IPS-18a (cell line): ENCODE results near the gene MKS1.
A peak's percentile ranks its signal among the peaks of the same experiment; 100 is the strongest.

Experiments used
- H3K27ac ChIP-seq: one replicate; pipeline ENCODE4 v1.5.1; 2013; ENCODE audit warnings: low read length
- H3K27me3 ChIP-seq: one replicate; pipeline ENCODE4 v1.6.1; 2013; ENCODE audit warnings: mild to moderate bottlenecking, low read length; ENCODE audit not compliant: control insufficient read depth, insufficient read depth
- H3K36me3 ChIP-seq: one replicate; pipeline ENCODE4 v1.6.1; 2013; ENCODE audit warnings: low read depth, low read length; ENCODE audit not compliant: control insufficient read depth
- H3K4me1 ChIP-seq: one replicate; pipeline ENCODE4 v1.6.1; 2013; ENCODE audit warnings: low read depth, low read length; ENCODE audit not compliant: control insufficient read depth
- H3K4me3 ChIP-seq: one replicate; pipeline ENCODE4 v1.5.1; 2013; ENCODE audit warnings: low read length
- H3K9ac ChIP-seq: one replicate; pipeline ENCODE4 v1.6.1; 2013; ENCODE audit warnings: mild to moderate bottlenecking, low read length, moderate library complexity
- H3K9me3 ChIP-seq: one replicate; pipeline ENCODE4 v1.6.1; 2013; ENCODE audit warnings: low read depth, low read length; ENCODE audit not compliant: control insufficient read depth

The MKS1 gene

GRCh38 chr17:58224315-58224714, 5.3 kb upstream of the MKS1 start:
- no peak overlapping the region for H3K9ac ChIP-seq
- H3K4me1 ChIP-seq, result peaks cover 9% of the 10 kb centered on the region
- no peak overlapping the region for H3K4me3 ChIP-seq
- H3K36me3 ChIP-seq, result no peaks in the 10 kb centered on the region
- H3K27me3 ChIP-seq, result peaks cover 19% of the 10 kb centered on the region
- no peaks in the 10 kb centered on the region for H3K9me3 ChIP-seq
- H3K27ac ChIP-seq, result no peak overlapping the region

- Histone ChIP-seq H3K27ac (no peak overlapping the region), H3K4me1 (peaks cover 6% of the 10 kb centered on the region), H3K27me3 (peaks cover 11% of the 10 kb centered on the region), H3K9me3 (no peaks in the 10 kb centered on the region), H3K9ac (no peak overlapping the region), H3K4me3 (peak overlapping the region; percentile 61), H3K36me3 (no peaks in the 10 kb centered on the region)
Observed at GRCh38 chr17:58219789-58220183, 731 bp upstream of the MKS1 start.

- Histone ChIP-seq H3K4me1 (peaks cover 6% of the 10 kb centered on the region), H3K9me3 (no peaks in the 10 kb centered on the region), H3K27me3 (peaks cover 11% of the 10 kb centered on the region), H3K9ac (no peak overlapping the region), H3K4me3 (no peak overlapping the region), H3K36me3 (peaks cover 11% of the 10 kb centered on the region), H3K27ac (no peak overlapping the region)
Observed at GRCh38 chr17:58217766-58218165, 1.3 kb downstream of the MKS1 start.

DNA sequence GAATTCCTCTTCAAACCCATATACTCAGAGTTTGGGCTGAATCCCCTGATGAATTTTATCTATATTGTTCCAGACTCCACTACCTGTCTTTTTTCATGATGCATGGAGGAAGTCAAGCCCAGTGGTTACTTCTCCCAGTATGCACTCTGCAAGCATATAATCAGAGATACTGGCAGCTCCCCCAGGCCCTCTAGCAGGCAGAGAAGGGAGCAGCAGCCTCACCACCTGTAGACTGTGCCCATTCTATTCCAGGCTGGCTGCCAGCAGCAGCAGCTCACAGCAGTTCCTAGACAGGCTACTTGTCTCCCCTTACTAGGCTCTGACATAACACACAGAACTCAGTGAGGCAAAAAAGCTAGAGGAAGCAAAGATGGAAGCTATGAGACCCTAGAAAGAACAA, 3.4 kb downstream of the MKS1 start:
- Histone ChIP-seq H3K9ac (no peak overlapping the region), H3K4me3 (no peak overlapping the region), H3K27ac (no peak overlapping the region), H3K4me1 (peaks cover 6% of the 10 kb centered on the region), H3K9me3 (no peaks in the 10 kb centered on the region), H3K36me3 (peaks cover 18% of the 10 kb centered on the region), H3K27me3 (peaks cover 7% of the 10 kb centered on the region)

GRCh38 chr17:58210922-58211321, 8.1 kb downstream of the MKS1 start:
- Histone ChIP-seq H3K4me1 (no peaks in the 10 kb centered on the region), H3K9ac (no peak overlapping the region), H3K4me3 (no peak overlapping the region), H3K27ac (no peak overlapping the region), H3K9me3 (no peaks in the 10 kb centered on the region), H3K36me3 (peaks cover 23% of the 10 kb centered on the region), H3K27me3 (no peaks in the 10 kb centered on the region)

DNA sequence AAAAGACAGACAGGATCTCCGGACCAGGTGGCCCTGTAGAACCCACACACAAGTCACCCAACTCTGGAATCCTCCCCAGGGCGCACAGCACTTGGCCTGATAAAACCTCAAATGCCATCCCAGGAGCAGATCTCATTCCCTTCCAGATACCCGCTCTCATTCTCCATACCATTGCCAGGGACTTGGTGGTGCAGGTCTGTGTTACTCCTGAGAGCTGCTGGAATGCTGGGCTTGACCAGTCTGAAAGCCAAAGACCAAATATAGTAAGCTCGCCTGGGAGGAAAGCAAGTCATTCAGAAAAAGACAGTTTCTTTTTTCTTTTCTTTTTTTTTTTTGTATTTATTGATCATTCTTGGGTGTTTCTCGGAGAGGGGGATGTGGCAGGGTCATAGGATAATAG, 10.7 kb downstream of the MKS1 start:
- Histone ChIP-seq H3K4me1 (no peaks in the 10 kb centered on the region), H3K27me3 (no peaks in the 10 kb centered on the region), H3K36me3 (peaks cover 17% of the 10 kb centered on the region), H3K27ac (no peak overlapping the region), H3K4me3 (no peak overlapping the region), H3K9me3 (no peaks in the 10 kb centered on the region), H3K9ac (no peak overlapping the region)

- no peaks in the 10 kb centered on the region for H3K27me3 ChIP-seq
- peaks cover 10% of the 10 kb centered on the region for H3K36me3 ChIP-seq
- no peak overlapping the region for H3K27ac ChIP-seq
Observed at GRCh38 chr17:58207451-58207850, 11.6 kb downstream of the MKS1 start.

GRCh38 chr17:58205936-58206335, 13.1 kb downstream of the MKS1 start:
- Histone ChIP-seq H3K4me1 (no peaks in the 10 kb centered on the region), H3K36me3 (peaks cover 5% of the 10 kb centered on the region), H3K4me3 (no peak overlapping the region), H3K27ac (no peak overlapping the region), H3K27me3 (peaks cover under 1% of the 10 kb centered on the region), H3K9me3 (no peaks in the 10 kb centered on the region), H3K9ac (no peak overlapping the region)

More at GRCh38 chr17:58207451-58207850, 11.6 kb downstream of the MKS1 start:
- no peaks in the 10 kb centered on the region for H3K9me3 ChIP-seq
- H3K9ac ChIP-seq, result no peak overlapping the region
- H3K4me1 ChIP-seq, result no peaks in the 10 kb centered on the region
- no peak overlapping the region for H3K4me3 ChIP-seq

GRCh38 chr17:58204796-58205195, 14.3 kb downstream of the MKS1 start:
- no peak overlapping the region for H3K9ac ChIP-seq
- no peak overlapping the region for H3K27ac ChIP-seq
- H3K4me3 ChIP-seq, result no peak overlapping the region
- H3K36me3 ChIP-seq, result no peaks in the 10 kb centered on the region
- no peaks in the 10 kb centered on the region for H3K4me1 ChIP-seq
- H3K27me3 ChIP-seq, result peaks cover 7% of the 10 kb centered on the region
- H3K9me3 ChIP-seq, result no peaks in the 10 kb centered on the region

GRCh38 chr17:58202859-58203258, 16.2 kb downstream of the MKS1 start:
- H3K27me3 ChIP-seq, result peaks cover 7% of the 10 kb centered on the region
- no peak overlapping the region for H3K4me3 ChIP-seq
- H3K4me1 ChIP-seq, result no peaks in the 10 kb centered on the region
- H3K9me3 ChIP-seq, result no peaks in the 10 kb centered on the region
- H3K27ac ChIP-seq, result no peak overlapping the region
- no peaks in the 10 kb centered on the region for H3K36me3 ChIP-seq
- H3K9ac ChIP-seq, result no peak overlapping the region

GRCh38 chr17:58200024-58200633, 18.9 kb downstream of the MKS1 start:
- Histone ChIP-seq H3K36me3 (no peaks in the 10 kb centered on the region), H3K9ac (no peak overlapping the region), H3K27me3 (peaks cover 7% of the 10 kb centered on the region), H3K4me3 (no peak overlapping the region), H3K9me3 (no peaks in the 10 kb centered on the region), H3K4me1 (no peaks in the 10 kb centered on the region), H3K27ac (no peak overlapping the region)

GRCh38 chr17:58196610-58197009, 22.4 kb downstream of the MKS1 start:
- Histone ChIP-seq H3K4me1 (peaks cover under 1% of the 10 kb centered on the region), H3K27me3 (peaks cover 7% of the 10 kb centered on the region)

More at GRCh38 chr17:58196610-58197009, 22.4 kb downstream of the MKS1 start:
- H3K9me3 ChIP-seq, result no peaks in the 10 kb centered on the region
- H3K36me3 ChIP-seq, result no peaks in the 10 kb centered on the region
- H3K4me3 ChIP-seq, result no peak overlapping the region
- no peak overlapping the region for H3K9ac ChIP-seq
- H3K27ac ChIP-seq, result no peak overlapping the region
